ENCODE results near the gene TFRC. TPM values are rescaled to one million over a fixed set of nuclear protein-coding genes. Genes with fewer than 3 reads are reported as not detected.

The TFRC gene
- total and polyA plus RNA-seq, 9 donors = 26.1 to 348 (median 106) TPM

DNA sequence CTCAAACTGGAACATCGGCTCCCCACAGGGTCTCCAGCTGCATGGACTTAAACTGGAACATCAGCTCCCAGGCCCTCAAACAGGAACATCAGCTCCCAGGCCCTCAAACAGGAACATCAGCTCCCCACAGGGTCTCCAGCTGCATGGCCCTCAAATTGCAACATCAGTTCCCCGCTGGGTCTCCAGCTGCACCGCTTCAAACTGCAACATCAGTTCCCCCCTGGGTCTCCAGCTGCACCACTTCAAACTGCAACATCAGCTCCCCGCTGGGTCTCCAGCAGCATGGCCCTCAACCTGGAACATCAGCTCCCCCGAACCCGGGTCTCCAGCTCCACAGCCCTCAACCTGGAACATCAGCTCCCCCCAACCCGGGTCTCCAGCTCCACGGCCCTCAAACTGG lies 82.0 kb downstream of the TFRC start:
- no peaks in the 10 kb centered on the region for H3K4me1 ChIP-seq (ENCODE audit: insufficient read depth)
- H3K36me3 ChIP-seq = no peaks in the 10 kb centered on the region
- no peaks in the 10 kb centered on the region for H3K27me3 ChIP-seq
- 80 to 82% (median 80%) methylated on average over 8 of the region's 8 CpGs for WGBS, 3 donors
- intact Hi-C loops (cut with DNase I) = loop anchor here in 1 of 4 donors (5.0 kb wide), 1 partner anchor 58 kb away; no protein-coding TSS in a partner anchor
- no peak overlapping the region for H3K4me3 ChIP-seq
- DNase-seq = no peak
- H3K27ac ChIP-seq = no peak overlapping the region
- H3K9me3 ChIP-seq = no peaks in the 10 kb centered on the region
- TF ChIP-seq, protein P1, sequence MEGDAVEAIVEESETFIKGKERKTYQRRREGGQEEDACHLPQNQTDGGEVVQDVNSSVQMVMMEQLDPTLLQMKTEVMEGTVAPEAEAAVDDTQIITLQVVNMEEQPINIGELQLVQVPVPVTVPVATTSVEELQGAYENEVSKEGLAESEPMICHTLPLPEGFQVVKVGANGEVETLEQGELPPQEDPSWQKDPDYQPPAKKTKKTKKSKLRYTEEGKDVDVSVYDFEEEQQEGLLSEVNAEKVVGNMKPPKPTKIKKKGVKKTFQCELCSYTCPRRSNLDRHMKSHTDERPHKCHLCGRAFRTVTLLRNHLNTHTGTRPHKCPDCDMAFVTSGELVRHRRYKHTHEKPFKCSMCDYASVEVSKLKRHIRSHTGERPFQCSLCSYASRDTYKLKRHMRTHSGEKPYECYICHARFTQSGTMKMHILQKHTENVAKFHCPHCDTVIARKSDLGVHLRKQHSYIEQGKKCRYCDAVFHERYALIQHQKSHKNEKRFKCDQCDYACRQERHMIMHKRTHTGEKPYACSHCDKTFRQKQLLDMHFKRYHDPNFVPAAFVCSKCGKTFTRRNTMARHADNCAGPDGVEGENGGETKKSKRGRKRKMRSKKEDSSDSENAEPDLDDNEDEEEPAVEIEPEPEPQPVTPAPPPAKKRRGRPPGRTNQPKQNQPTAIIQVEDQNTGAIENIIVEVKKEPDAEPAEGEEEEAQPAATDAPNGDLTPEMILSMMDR (IDR thresholded peaks at IDR 0.05) = no peak
- TF ChIP-seq POLR2A (IDR thresholded peaks at IDR 0.05) (no peak), EP300 (IDR thresholded peaks at IDR 0.05) (no peak)

Small RNA genes lying within 50 kb of the gene (small RNA-seq; reads per million reads assigned to genes)
- not detected for gene RNU7-18P

Other genes starting within 250 kb of the TFRC start
- 10 to 100 TPM; 17.0 to 50.1 (median 36.7) TPM for gene TNK2, start 173.5 kb downstream of the TFRC start, total RNA-seq
- 10 to 100 TPM in 1 of 2 donors, 1 to 10 TPM in 1; 2.4 to 26.6 TPM for gene TNK2, start 173.5 kb downstream of the TFRC start, polyA plus RNA-seq
- gene ZDHHC19, start 129.3 kb upstream of the TFRC start, total RNA-seq = 1 to 10 TPM in 6 of 7 donors, under 1 TPM in 1; 0.24 to 9.3 (median 3.8) TPM
- 1 to 10 TPM; 4.7 to 4.9 TPM for gene ZDHHC19, start 129.3 kb upstream of the TFRC start, polyA plus RNA-seq
- gene SLC51A, start 134.4 kb upstream of the TFRC start, total RNA-seq = 10 to 100 TPM in 3 of 7 donors, 1 to 10 TPM in 4; 2.6 to 14.2 (median 9.0) TPM
- 10 to 100 TPM in 1 of 2 donors, 1 to 10 TPM in 1; 7.3 to 10.5 TPM for gene SLC51A, start 134.4 kb upstream of the TFRC start, polyA plus RNA-seq
- 10 to 100 TPM; 21.6 to 52.2 (median 33.7) TPM for gene PCYT1A, start 205.6 kb upstream of the TFRC start, total RNA-seq
- 10 to 100 TPM; 16.3 to 58.1 TPM for gene PCYT1A, start 205.6 kb upstream of the TFRC start, polyA plus RNA-seq
- 10 to 100 TPM in 2 of 7 donors, 1 to 10 TPM in 5; 7.7 to 30.2 (median 9.5) TPM for gene DYNLT2B, start 236.2 kb upstream of the TFRC start, total RNA-seq
- 10 to 100 TPM; 13.8 to 16.4 TPM for gene DYNLT2B, start 236.2 kb upstream of the TFRC start, polyA plus RNA-seq

All from ovary (tissue), 9 donors.